IMR-90 (cell line): ENCODE data around the gene PIP4K2A. TPM values are rescaled to one million over a fixed set of nuclear protein-coding genes. Genes with fewer than 3 reads are reported as not detected.

Source experiments
- ATAC-seq: fragments of 200-7000 bp; cut with Tn5 transposase; 2 replicates; pipeline ENCODE4 v1.9.1; 2020; ENCODE audit warnings: low read depth, mild to moderate bottlenecking, moderate library complexity
- BruUV-seq: library from RNA; stranded (reverse); fragments of 400-500 nt; replicated peaks from 2 replicates; lab custom pipeline; 2021; lab: Mats Ljungman, UMichigan
- CTCF ChIA-PET: fragments of 300-600 bp; formaldehyde crosslinking; extraction: SDS; loops from one replicate; lab custom pipeline; 2021; ENCODE audit warnings: antibody characterized with exemption; lab: Yijun Ruan, JAX
- POLR2A ChIA-PET: fragments of 300-600 bp; sonication (Branson Sonifier 250); formaldehyde crosslinking; loops from one replicate; lab custom pipeline; 2022; ENCODE audit warnings: antibody characterized with exemption; ENCODE audit not compliant: unreplicated experiment; lab: Charles Lee
- DNase-seq: peaks from one replicate; pipeline ENCODE4 v3.0.0; 2013
- H2AFZ ChIP-seq: replicated peaks from 2 replicates; pipeline ENCODE3; 2013; ENCODE audit warnings: low read length, mild to moderate bottlenecking; ENCODE audit not compliant: poor library complexity
- H2AK5ac ChIP-seq: 2 replicates; pipeline ENCODE4 v1.6.1; 2013; ENCODE audit warnings: low read depth, low read length, inconsistent platforms
- H2AK9ac ChIP-seq: replicated peaks from 2 replicates; pipeline ENCODE3; 2013; ENCODE audit warnings: mild to moderate bottlenecking, low read depth, low read length, moderate library complexity; ENCODE audit not compliant: poor library complexity
- H2BK120ac ChIP-seq: 2 replicates; pipeline ENCODE4 v1.6.1; 2013; ENCODE audit warnings: low read depth, low read length, inconsistent platforms
- H2BK15ac ChIP-seq: 3 replicates; pipeline ENCODE4 v1.6.1; 2013; ENCODE audit warnings: low read depth, low read length, inconsistent platforms
- H2BK20ac ChIP-seq: 2 replicates; pipeline ENCODE4 v1.6.1; 2013; ENCODE audit warnings: low read depth, mild to moderate bottlenecking, inconsistent platforms, low read length, moderate library complexity
- H2BK5ac ChIP-seq: 2 replicates; pipeline ENCODE4 v1.6.1; 2013; ENCODE audit warnings: mild to moderate bottlenecking, low read depth, low read length, inconsistent platforms; ENCODE audit not compliant: poor library complexity, severe bottlenecking
- H3K14ac ChIP-seq: replicated peaks from 2 replicates; pipeline ENCODE4 v1.6.1; 2013; ENCODE audit warnings: low read depth, low read length, inconsistent platforms
- H3K18ac ChIP-seq: 2 replicates; pipeline ENCODE4 v1.6.1; 2013; ENCODE audit warnings: low read depth, low read length, control low read depth
- H3K23ac ChIP-seq: 2 replicates; pipeline ENCODE4 v1.6.1; 2013; ENCODE audit warnings: low read depth, low read length, inconsistent platforms
- H3K27ac ChIP-seq: 2 replicates; pipeline ENCODE4 v1.5.1; 2013; ENCODE audit warnings: mild to moderate bottlenecking, control low read depth, low read length; ENCODE audit not compliant: insufficient read depth
- H3K27me3 ChIP-seq: 2 replicates; pipeline ENCODE4 v1.6.1; 2013; ENCODE audit warnings: low read length; ENCODE audit not compliant: control insufficient read depth, insufficient read depth
- H3K36me3 ChIP-seq: 2 replicates; pipeline ENCODE4 v1.6.1; 2013; ENCODE audit warnings: low read length, mixed read lengths; ENCODE audit not compliant: control insufficient read depth, insufficient read depth
- H3K4ac ChIP-seq: 2 replicates; pipeline ENCODE4 v1.6.1; 2013; ENCODE audit warnings: low read depth, low read length, inconsistent platforms
- H3K4me1 ChIP-seq: 2 replicates; pipeline ENCODE4 v1.6.1; 2013; ENCODE audit warnings: low read length, mixed read lengths; ENCODE audit not compliant: control insufficient read depth, insufficient read depth
- H3K4me2 ChIP-seq: 2 replicates; pipeline ENCODE4 v1.6.1; 2013; ENCODE audit warnings: low read depth, mild to moderate bottlenecking, control low read depth, low read length, moderate library complexity
- H3K4me3 ChIP-seq: 2 replicates; pipeline ENCODE4 v1.5.1; 2013; ENCODE audit warnings: low read depth, mild to moderate bottlenecking, control low read depth, low read length, moderate library complexity; ENCODE audit not compliant: insufficient read depth
- H3K56ac ChIP-seq: 2 replicates; pipeline ENCODE4 v1.6.1; 2013; ENCODE audit warnings: low read length, inconsistent platforms; ENCODE audit not compliant: insufficient read depth; ENCODE audit errors: extremely low read depth
- H3K79me1 ChIP-seq, 2 experiments: 2 replicates each; pipeline ENCODE4 v1.6.1; 2013; ENCODE audit warnings: low read length in 2 of 2, inconsistent platforms in 1 of 2, low read depth in 1 of 2
- H3K9ac ChIP-seq: 2 replicates; pipeline ENCODE4 v1.6.1; 2013; ENCODE audit warnings: low read depth, low read length, control low read depth
- H3K9me1 ChIP-seq: 2 replicates; pipeline ENCODE4 v1.6.1; 2013; ENCODE audit warnings: low read length, inconsistent platforms; ENCODE audit not compliant: insufficient read depth
- H3K9me3 ChIP-seq: 2 replicates; pipeline ENCODE4 v1.6.1; 2013; ENCODE audit warnings: low read length; ENCODE audit not compliant: control insufficient read depth, insufficient read depth
- H4K20me1 ChIP-seq: 2 replicates; pipeline ENCODE4 v1.6.1; 2013; ENCODE audit warnings: low read length, inconsistent platforms; ENCODE audit not compliant: insufficient read depth
- H4K5ac ChIP-seq: 2 replicates; pipeline ENCODE4 v1.6.1; 2013; ENCODE audit warnings: mild to moderate bottlenecking, low read depth, low read length, control low read depth
- H4K8ac ChIP-seq, 2 experiments: 2 replicates each; pipeline ENCODE4 v1.6.1; 2013; ENCODE audit warnings: low read depth in 2 of 2, low read length in 2 of 2, control low read depth in 1 of 2, inconsistent platforms in 1 of 2
- H4K91ac ChIP-seq: 2 replicates; pipeline ENCODE4 v1.6.1; 2013; ENCODE audit warnings: low read depth, low read length, inconsistent platforms; ENCODE audit not compliant: insufficient read depth
- BHLHE40 ChIP-seq: fragments of 150-350 bp; IDR thresholded peaks from 2 replicates; pipeline ENCODE4 v1.6.1; 2016; ENCODE audit warnings: mild to moderate bottlenecking, low read depth, low read length
- CEBPB ChIP-seq: IDR thresholded peaks from 2 replicates; pipeline ENCODE4 v1.6.1; 2012; ENCODE audit warnings: low read depth, low read length, improper control_type of control experiment
- CTCF ChIP-seq: conservative IDR thresholded peaks from 2 replicates; pipeline ENCODE4 v1.5.1; 2012; ENCODE audit warnings: mild to moderate bottlenecking, low read depth, low read length, improper control_type of control experiment
- ELK1 ChIP-seq: fragments of 150-350 bp; IDR thresholded peaks from 2 replicates; pipeline ENCODE4 v1.6.1; 2016; ENCODE audit warnings: low read depth, mild to moderate bottlenecking, low read length, moderate library complexity, borderline replicate concordance
- FOS ChIP-seq: fragments of 150-350 bp; IDR thresholded peaks from 2 replicates; pipeline ENCODE4 v1.6.1; 2016; ENCODE audit warnings: low read depth, low read length
- MAFK ChIP-seq: IDR thresholded peaks from 2 replicates; pipeline ENCODE4 v1.6.1; 2012; ENCODE audit warnings: low read depth, low read length, improper control_type of control experiment
- POLR2A ChIP-seq: IDR thresholded peaks from 2 replicates; pipeline ENCODE4 v1.6.1; 2012; ENCODE audit warnings: mild to moderate bottlenecking, low read depth, low read length
- RAD21 ChIP-seq: IDR thresholded peaks from 2 replicates; pipeline ENCODE4 v1.6.1; 2012; ENCODE audit warnings: low read length, improper control_type of control experiment
- RCOR1 ChIP-seq: IDR thresholded peaks from 2 replicates; pipeline ENCODE4 v1.6.1; 2012; ENCODE audit warnings: mild to moderate bottlenecking, low read length, improper control_type of control experiment; ENCODE audit not compliant: insufficient replicate concordance
- RFX5 ChIP-seq: IDR thresholded peaks from 2 replicates; pipeline ENCODE4 v1.8.0; 2012; ENCODE audit warnings: low read depth, mild to moderate bottlenecking, low read length, moderate library complexity
- SMC3 ChIP-seq: fragments of 150-350 bp; IDR thresholded peaks from 2 replicates; pipeline ENCODE4 v1.6.1; 2016; ENCODE audit warnings: low read depth, mild to moderate bottlenecking, antibody characterized with exemption, low read length, moderate library complexity
- WGBS, 2 experiments: methylation state at CpG; one replicate each; pipeline versions ENCODE4 v1.1.5 to v1.1.7; 2013; ENCODE audit warnings: missing lambda C conversion rate in 2 of 2; ENCODE audit not compliant: insufficient read length in 1 of 2; ENCODE audit errors: extremely low coverage in 2 of 2; 5-methylcytosine and 5-hydroxymethylcytosine counted together
- dilution Hi-C: fragments of 300-500 bp; cut with HindIII; formaldehyde crosslinking; loops from one replicate; pipeline ENCODE4 v1.14.3; 2018; ENCODE audit warnings: low sequenced_read_pairs; ENCODE audit not compliant: unreplicated experiment
- in situ Hi-C: fragments of 300-500 bp; cut with MboI; formaldehyde crosslinking; loops from 3 replicates; pipeline ENCODE4 v1.14.3; 2019; ENCODE audit warnings: low sequenced_read_pairs, inconsistent platforms, mixed read lengths
- intact Hi-C: fragments of 100-400 bp; cut with micrococcal nuclease; formaldehyde crosslinking; loops from 2 replicates; pipeline ENCODE4 v1.10.0; 2022
- polyA plus RNA-seq, 3 experiments: library from polyadenylated mRNA; depleted of rRNA; stranded (reverse); fragments of >200 nt; gene quantifications; 2 replicates each; pipeline ENCODE4 v1.2.3, GENCODE V29; 2012; ENCODE audit warnings: low replicate concordance in 1 of 3
- total RNA-seq: library from RNA; depleted of rRNA; stranded (reverse); fragments of >200 nt; gene quantifications from 2 replicates; pipeline ENCODE4 v1.2.3, GENCODE V29; 2012
- TF ChIP-seq, protein P1 (sequence below): fragments of 150-350 bp; IDR thresholded peaks from 2 replicates; pipeline ENCODE4 v1.6.1; 2017; ENCODE audit warnings: mild to moderate bottlenecking, antibody characterized with exemption, low read length, low read depth

PIP4K2A gene
- total and polyA plus RNA-seq, 2 of the 4 experiments (the other 2 are of a cell fraction) = 9.8 to 18.1 TPM

- intact Hi-C loops = loop anchor here (5.0 to 10.0 kb wide), 2 partner anchors 113 to 215 kb away; partner anchors contain the start of gene PIP4K2A
- Histone ChIP-seq H3K79me1 (peaks cover 18 to 71% of the 10 kb centered on the region in 2 experiments), H2BK5ac (peak overlapping the region; percentile 72), H2BK20ac (peak overlapping the region; percentile 90), H3K18ac (peak overlapping the region; percentile 6), H3K23ac (peak overlapping the region; percentile 74), H3K27ac (peak overlapping the region; percentile 49; the same call in 1 of the 2 replicates), H3K56ac (no peak overlapping the region), H4K91ac (peak overlapping the region; percentile 47), H3K9me1 (peaks cover 24% of the 10 kb centered on the region), H2AFZ (peak overlapping the region; percentile 6), H4K5ac (no peak overlapping the region; the same call in 1 of the 2 replicates), H3K4me1 (peaks cover 15% of the 10 kb centered on the region), H3K9me3 (no peaks in the 10 kb centered on the region), H3K4ac (peak overlapping the region; percentile 89), H3K27me3 (no peaks in the 10 kb centered on the region), H2AK9ac (peak overlapping the region; percentile 87), H2AK5ac (peak overlapping the region; percentile 68; the same call in 1 of the 2 replicates), H3K36me3 (peaks cover 1% of the 10 kb centered on the region; the same call in 1 of the 2 replicates), H4K8ac (peak overlapping the region in 1 of 2 experiments; percentile 32; a peak in 2 of 4 replicates), H3K14ac (peak overlapping the region; percentile 64), H2BK120ac (peak overlapping the region; percentile 92), H2BK15ac (peak overlapping the region; percentile 31; the same call in 2 of the 3 replicates), H3K4me3 (no peak overlapping the region), H3K4me2 (peak overlapping the region; percentile 61), H4K20me1 (peaks cover 4% of the 10 kb centered on the region; the same call in 1 of the 2 replicates), H3K9ac (no peak overlapping the region)
- in situ Hi-C loops = loop anchor here (25.0 kb wide), 2 partner anchors 213 to 1087 kb away; no protein-coding TSS in a partner anchor
- no peak for TF ChIP-seq RFX5
- TF ChIP-seq ELK1 = no peak
- no peak for TF ChIP-seq FOS
- TF ChIP-seq, protein P1, sequence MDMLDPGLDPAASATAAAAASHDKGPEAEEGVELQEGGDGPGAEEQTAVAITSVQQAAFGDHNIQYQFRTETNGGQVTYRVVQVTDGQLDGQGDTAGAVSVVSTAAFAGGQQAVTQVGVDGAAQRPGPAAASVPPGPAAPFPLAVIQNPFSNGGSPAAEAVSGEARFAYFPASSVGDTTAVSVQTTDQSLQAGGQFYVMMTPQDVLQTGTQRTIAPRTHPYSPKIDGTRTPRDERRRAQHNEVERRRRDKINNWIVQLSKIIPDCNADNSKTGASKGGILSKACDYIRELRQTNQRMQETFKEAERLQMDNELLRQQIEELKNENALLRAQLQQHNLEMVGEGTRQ = no peak
- TF ChIP-seq SMC3 = no peak
- no peak for TF ChIP-seq CTCF
- no peak for TF ChIP-seq CEBPB
- no peak for TF ChIP-seq POLR2A
- no peak for TF ChIP-seq RAD21
- no peak for TF ChIP-seq MAFK
- no peak for TF ChIP-seq BHLHE40
- TF ChIP-seq RCOR1 = no peak
- dilution Hi-C loops = no loop called here
- CTCF ChIA-PET = no interaction called here
- no CpG with 5 or more reads among the region's 11 CpGs for WGBS, 2 experiments
- no peak for DNase-seq
- POLR2A ChIA-PET = no interaction called here
- BruUV-seq = no TSS peak
- no peak for ATAC-seq
These were observed 114.6 kb downstream of the PIP4K2A start for GRCh38 chr10:22599636-22600228.
